Measurements from ENCODE around the gene B4GALNT3.
A peak's percentile ranks its signal among the peaks of the same experiment; 100 is the strongest.
"Not testable (repeated sequence)": the region's sequence is repeated elsewhere in the genome, so short reads cannot be mapped to it uniquely, and the experiment has no call there.

The B4GALNT3 gene

DNA sequence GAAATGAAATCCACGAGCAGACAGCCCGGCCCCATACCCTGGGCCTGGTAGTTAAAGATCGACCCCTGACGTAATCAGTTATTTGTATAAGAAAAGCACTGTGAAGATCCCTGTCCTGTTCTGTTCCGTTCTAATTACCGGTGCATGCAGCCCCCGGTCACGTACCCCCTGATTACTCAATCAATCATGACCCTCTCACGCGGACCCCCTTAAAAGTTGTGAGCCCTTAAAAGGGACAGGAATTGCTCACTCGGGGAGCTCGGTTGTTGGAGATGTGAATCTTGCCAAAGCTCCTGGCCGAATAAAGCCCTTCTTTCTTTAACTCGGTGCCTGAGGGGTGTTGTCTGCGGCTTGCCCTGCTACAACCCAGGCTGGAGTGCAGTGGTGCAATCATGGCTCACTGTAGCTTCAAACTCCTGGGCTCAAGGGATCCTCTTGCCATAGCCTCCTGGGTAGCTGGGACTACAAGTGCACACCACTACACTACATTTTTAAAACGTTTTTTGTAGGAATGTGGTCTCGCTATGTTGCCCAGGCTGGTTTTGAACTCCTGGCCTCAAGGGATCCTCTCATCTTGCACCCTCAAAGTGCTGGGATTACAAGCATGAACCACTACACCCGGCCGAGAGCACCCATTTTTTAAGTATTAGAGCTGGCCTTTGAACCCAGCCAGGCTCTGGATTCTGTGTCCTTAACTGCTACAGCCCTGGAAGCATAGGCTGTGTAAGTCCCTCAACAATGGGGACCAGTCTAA lies 118.4 kb downstream of the B4GALNT3 start:
- DNase-seq, result not testable (repeated sequence)

DNA sequence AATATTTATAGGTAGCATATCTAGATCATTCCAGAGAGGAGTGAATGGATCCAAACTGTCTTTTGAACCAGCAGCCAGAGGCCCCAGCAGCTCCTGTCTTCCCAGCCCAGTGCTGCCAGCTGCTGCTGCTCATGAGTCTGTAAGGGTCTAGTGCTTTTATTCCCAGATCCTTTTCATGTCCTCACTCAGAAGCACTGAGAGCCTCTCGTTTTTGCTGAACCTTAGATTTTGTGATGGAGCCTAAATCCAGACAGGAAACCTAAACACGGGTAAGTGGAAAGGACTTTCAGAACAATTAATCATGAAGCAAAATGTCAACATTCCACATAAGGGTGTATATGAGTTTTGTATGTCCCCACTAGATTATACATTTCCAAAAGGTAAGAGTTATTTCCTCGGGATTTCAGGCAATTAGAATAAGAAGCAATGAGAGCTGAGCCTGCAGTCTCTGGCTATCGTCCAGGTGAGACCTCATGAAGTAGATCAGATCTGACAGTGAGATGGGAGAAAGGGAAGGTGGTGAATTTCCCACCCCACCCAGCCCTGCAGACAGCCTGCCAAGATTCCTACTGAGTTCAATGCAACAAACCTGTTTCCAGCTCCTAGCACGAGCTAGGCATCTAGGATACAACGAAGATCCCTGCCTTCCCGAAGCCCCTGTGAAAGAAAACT lies 119.1 kb downstream of the B4GALNT3 start:
- peak; percentile 39 for DNase-seq

DNA sequence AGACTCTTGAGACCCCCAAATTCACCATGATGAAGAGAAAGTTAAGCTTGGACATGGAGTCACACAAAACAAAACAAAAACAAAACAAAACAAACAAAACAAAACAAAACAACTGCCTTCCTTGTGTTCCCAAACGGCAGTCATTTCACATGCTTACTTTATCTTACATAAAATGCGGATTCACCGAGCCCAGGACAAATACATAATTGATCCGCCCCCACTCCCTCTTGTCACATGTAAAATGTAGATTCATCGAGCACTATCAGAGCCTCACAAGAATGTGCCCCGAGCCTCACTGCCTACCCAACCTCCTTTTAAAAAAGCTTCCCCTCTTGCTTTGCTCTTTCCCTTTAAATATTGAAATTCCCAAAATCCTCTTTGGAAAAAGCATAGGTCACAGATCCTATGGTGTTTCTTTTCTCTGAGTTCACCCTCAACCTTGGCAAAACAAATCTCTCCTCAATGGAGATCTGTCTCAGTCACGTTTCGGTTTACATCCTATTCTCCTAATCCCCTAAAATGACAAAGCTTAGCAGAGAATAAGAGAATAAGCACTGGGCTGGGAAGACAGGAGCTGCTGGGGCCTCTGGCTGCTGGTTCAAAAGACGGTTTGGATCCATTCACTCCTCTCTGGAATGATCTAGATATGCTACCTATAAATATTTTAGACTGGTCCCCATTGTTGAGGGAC lies 119.8 kb downstream of the B4GALNT3 start:
- no peak for DNase-seq

DNA sequence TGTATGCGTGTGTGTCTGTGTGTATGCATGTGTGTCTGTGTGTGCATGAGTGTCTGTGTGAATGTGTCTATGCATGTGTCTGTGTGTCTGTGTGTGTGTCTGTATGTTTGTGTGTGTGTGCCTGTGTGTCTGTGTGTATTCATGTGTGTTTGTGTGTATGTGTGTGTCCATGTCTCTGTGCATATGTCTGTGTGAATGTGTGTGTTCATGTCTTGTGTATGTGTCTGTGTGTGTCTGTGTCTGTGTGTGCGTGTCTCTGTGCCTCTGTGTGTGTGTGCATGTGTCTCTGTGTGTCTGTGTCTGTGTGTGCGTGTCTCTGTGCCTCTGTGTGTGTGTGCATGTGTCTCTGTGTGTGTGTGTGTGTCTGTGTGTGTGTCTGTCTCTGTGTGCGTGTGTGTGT lies 121.1 kb downstream of the B4GALNT3 start:
- DNase-seq, result no peak

DNA sequence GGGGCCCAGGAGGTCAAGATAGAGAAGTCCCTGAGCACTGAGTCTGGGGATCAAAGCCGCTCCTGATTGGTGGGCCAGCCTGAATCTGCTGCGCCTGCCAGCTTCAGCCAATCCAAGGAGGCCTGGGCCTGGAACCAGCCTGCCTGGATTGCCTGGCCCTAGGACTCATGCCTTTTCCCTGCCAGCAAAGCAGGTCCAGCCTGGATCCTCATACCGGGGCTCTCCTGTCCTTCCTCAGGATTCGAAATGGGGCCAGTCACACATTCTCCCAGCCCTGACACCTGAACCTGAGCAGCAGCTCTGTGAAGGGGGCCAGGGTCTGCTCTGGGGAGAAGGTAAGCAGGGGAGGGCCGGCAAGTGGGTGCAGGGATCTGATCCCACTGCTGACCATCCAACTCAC lies 121.6 kb downstream of the B4GALNT3 start:
- DNase-seq, result no peak

DNA sequence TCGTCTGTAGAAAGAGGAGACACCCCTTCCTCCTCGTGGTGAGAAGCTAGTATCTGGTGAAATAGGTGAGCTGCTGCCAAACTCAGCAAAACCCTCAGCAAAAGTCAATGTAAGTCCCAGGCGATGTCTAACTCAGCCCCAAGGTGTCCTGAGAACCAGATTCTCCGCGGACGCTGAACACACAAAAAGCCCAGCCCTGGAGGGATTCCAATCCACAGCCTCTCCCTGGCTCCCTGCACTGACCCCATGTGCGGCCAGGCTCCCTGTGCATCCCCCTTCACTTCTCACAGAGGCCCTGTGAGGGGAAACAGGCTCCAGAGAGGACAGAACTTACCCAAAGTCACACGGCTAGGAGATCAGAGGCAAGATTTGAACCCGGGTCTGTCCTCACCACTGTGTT lies 122.0 kb downstream of the B4GALNT3 start:
- DNase-seq, result no peak

DNA sequence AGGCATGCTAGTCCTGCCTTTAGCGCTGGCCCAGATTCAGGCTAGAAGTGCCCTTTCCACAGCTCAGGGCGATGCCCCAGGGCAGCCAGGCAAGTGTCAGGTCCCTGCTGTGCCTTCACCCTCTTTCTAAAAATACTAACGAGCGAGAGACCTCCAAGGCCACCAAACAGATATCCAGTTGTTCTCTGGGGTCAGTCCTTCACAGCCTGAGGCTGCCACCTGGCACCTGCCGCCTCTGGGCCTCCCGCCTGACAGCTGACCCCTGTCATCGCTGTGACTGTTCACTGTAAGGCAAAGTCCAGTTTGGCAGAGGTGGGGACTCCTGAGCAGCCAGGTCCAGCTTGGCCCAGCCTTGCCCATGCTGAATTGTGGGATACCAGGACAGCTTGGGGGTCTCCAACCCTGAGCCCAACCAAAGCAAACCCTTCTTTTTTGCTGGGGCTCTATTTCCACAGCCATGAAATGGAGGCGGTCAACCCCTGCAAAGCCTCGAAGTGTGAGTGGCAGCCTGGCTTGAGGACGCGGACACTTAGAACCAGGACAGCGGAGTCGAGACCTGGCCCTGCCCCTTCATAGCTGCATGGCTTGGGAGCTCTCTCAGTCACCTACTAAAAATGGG lies 123.6 kb downstream of the B4GALNT3 start:
- DNase-seq, result no peak

DNA sequence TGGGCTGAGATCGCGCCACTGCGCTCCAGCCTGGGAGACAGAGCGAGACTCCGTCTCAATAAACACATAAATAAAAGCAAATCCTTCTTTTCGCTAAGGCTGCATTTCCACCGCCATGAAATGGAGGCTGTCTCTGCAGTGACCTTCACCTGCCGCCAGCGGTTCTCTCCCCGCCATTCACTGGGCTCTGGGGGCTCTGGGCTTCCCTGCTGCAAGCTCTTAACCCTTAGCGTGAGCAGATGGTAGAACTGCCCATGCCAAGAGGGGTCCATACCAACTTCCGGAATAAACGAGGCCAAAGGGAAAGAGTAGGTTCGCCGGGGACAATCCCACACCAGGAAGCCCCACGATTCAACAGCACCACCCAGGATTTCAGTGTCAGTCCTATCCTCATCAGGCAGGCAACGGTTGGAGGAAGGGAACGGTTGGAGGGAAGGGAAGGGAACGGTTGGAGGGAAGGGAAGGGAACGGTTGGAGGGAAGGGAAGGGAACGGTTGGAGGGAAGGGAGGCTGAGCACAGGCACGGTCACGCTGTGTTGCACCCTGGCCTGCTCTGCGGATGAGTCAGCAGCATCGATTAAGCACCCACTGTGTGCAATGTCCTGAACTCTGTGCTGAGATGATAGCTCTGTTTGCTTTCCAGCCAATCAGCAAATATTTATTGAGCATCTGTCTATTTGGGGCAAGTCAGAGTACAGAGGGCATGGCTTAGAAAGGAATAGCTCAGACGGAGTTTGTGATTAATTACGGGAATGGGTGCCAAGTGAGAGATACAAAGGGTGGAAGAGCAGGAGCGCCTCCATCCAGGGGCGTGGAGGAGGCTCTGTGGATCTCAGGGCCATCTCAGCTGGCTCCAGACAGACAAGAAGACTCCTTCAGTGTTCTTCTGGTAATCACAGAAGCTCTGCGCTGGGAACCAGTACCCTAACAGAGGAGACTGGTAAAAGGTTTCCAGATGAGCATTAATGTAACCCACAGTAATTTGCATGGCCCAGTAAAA lies 125.6 kb downstream of the B4GALNT3 start:
- DNase-seq, result no peak

DNA sequence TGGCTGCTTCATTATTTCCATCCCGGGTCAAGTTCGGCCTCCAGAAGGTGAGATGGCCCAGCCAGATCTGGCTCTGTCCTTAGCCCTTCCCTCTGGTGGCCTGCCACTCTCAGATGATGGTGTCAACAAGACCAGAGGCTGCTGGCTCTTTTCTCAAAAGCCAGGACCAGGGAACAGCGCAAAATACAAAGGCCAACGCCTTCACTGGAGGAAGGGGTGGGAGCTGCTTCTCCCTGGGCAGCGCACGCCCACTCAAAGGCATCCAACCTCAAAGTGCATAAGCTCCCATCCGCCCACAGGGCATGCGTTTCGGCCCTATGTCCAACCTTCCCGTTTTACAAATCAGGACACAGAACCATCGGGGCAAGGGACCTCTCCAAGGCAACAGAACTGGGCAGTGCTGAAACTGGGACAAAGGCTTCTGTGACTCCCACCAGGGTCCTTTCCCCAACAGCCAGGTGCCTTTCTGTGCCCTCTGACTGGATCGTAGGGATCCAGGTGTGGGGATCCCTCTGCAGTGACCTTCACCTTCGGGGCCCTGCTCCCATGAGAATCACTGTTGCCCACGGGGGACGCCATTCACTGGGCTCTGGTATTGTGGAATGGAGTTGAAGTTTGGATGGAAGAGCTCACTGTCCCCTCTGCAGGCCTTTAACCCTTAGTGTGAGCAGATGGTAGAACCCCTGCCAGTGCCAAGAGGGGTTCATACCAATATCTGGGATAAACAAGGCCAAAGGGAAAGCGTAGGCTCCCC lies 126.8 kb downstream of the B4GALNT3 start:
- no peak for DNase-seq

DNA sequence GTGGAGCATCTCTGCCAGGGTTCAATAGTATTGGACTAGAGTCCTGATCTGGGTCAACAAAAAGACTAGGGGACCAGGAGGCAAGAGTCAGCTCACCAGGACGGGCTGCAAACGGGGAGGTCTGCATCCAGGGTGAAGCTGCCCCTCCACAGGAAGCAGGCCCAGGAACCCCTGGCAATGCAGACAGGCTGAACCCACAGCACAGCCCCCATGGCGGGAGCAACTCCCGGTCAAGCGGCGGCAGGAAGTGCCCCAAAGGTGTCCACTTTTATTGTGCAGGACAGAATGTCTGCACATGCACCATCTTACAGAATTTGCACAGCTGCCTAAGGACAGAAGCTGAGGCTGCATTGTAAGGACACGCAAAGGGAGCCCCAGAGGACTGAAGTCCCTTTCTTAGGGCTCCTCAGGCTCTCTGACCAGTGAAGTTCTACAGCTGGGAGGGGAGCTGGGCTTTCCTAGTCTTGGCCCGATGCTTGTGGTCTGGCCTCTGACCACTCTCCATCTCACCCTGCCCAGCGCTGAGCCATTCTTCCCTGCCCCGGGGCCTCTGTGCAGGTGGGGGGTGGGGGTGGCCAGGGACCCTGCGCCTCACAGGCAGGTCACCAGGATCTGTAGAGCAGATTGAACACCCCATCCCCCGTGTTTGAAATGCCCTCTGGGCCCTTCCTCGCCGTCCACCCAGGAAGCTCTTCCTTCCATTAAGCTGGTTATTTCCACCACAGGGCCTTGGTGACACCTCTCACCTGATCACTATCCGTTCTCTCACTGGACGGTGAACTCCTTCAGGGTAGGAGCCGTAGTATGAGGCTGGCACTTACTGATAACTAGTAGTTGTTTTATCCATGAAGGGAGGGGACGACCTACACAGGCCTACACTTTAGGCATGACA lies 127.6 kb downstream of the B4GALNT3 start:
- no peak for DNase-seq

DNA sequence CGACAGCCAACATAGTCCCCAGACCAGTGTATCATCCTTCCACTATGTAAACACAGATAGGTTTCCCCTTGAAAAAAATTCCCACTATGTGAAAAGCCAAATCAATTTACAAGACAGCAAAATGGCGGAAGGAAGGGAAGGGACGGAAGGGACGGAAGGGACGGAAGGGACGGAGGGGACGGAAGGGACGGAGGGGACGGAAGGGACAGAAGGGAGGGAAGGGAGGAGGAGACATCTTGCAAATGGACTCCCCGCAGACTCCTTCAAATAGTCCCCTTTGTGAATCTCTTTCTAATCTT lies 128.2 kb downstream of the B4GALNT3 start:
- no peak for DNase-seq

DNA sequence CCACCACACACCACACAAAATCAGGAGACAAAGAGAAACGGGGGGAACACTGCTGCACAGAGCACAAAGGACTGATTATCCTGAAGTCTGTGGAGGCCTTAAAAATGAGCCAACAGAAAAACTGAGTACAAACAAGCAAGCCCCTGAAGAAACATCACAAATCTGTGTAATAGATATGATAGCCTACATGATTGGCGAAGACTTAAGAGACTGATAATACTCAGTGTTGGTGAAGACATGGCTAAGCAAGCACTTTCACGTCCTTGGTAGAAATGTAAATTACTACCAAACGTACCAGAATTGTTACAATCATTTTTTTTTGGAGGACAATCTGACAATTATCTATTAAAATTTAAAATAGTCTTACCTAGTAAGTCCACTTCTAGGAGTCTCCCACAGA lies 128.9 kb downstream of the B4GALNT3 start:
- no peak for DNase-seq

DNA sequence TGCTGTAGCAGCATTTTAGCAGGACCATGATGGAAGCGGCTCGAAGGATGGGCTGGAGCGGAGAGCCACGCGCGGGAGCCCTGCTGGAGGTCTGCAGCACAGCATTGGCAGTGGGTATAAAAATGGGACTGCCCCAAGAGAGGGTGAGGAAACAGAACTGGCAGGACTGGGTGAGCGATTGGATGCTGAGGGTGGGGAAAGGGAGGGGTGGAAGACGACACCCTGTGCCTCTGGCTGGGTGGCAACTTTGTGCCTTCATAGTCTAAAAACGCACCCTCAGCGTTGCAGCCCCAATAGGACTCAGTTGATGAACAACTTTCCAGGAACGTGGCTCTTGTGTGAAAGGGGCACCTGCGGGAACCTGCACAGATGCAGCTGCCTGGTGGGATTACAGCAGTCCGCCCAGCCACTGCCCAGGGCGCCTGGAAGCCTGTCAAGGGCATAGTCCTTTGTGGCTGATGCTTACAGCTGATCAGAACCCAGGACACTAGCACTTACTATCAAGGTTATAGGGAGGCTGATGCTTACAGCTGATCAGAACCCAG lies 130.5 kb downstream of the B4GALNT3 start:
- DNase-seq, result no peak

DNA sequence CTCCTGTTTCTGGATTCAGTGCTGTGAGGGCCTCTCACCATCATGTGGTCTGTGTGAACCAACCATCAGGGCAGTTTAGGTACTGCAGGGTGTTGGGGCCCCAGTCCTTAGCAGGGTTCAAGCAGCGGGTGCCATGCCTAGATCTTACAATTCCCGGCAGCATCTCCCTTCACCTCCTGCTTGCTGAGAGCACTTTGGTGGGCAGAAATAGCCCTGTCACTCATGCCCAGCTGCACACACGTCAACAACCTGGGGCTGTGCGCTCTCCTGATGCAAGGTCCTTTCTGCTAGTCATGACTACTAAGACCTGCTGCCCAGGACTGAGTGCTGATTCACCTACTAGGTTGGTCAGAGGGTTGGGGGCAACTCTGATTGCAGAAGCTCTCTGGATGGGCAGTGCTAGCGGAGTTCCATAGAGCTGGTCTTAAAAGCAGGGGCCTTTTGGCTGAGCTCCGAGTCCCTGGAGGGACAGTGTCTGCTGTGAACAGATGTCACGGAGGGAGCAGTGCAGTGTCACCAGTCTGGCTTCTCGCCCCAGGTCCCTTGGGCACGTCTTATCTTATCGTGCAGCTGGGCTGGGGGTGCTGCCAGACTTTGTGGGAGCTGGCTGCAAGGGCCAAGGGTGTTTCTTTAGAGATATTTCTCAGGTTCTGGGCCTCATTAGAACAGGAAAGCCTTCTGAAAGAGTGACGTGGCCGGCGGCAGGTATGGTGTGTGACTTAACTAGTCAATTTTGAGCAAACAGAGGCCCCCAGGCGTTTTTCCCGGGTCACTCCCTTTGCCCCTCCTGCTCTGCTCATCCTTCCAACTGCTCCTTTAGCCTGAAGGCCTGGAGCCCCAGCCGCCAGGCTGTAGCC lies 131.7 kb downstream of the B4GALNT3 start:
- DNase-seq, result peak; percentile 71

DNA sequence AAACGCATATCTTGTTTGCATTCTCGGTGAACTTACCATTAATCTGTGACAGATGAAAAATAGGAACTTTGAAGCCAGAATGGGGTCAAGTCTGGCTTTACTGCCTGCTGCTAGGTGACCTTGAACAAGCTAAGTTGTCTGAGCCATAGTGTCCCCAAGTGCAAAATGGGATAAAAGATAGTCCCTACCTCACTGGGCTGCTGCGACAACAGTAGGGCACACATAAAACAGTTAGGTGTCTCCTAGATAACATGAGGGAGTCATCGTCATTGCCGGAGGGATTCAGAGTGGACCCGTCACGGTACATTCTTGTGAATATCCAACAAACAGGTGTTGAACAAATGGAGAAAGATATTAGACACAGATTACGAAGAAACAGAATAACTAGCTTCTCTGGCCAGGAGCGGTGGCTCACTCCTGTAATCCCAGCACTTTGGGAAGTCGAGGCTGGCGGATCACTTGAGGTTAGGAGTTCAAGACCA lies 132.3 kb downstream of the B4GALNT3 start:
- DNase-seq, result no peak

DNA sequence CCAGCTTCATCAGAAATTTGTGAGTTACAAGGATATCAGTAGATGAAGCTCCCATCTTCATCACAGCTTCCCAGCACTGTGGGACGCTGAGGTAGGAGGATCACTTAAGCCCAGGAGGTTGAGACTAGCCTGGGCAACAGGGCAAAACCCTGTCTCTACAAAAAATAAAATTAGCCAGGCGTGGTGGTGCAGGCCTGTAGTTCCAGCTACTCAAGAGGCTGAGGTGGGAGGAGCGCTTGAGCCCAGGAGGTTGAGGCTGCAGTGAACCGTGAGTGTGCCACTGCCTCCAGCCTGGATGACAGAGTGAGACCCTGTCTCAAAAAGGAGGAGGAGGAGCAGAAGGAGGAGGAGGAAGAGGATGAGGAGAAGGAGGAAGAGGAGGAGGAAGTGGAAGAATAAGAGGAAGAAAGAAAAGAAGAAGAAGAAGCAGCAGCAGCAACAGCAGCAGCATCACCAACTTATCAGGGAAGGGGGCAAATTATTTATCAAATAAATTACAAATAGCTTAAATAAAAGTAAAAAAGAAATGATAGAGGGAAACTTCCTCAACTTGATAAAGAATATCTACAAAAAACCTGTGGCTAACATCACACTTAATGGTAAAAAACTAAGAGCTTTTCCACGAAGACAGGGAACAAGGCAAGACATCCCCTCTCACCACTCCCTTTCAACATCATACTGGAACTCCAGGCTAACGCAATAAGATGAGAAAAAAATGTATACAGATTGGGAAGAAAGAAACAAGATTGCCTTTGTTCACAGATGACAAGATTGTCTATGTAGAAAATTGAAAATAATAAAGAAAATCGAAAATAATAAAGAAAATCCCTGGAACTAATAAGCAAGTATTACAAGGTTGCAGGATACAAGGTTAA lies 133.9 kb downstream of the B4GALNT3 start:
- DNase-seq, result no peak

DNA sequence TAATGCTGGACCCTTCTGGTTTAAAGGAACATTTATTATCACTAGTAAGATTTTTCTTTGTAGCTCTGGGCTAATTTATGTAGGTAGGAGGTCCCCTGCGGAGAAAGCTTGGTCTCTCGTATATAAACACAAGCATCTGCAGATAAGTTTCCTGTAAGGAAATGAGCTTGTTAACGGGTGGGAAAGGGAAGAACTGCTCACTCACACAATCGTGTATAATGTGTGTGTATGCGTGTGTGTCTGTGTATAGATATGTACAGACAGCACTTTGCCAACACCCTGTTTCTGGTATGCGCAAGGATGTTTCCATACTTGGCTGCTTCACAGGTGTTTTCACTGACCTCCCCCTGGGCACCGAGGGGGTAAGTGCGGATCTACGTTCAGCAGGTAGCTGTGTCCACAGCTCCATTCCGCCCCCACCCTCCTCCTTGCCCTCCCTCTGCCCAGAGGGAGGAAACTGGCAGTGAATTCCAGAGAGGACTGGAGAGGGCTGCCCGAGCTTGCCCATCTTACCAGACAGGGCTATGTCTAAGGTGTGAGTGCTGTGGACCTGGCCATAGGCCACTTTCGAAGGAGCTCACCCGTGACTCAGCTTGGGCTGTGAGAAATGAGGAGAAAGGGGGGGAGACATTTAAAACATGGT lies 138.3 kb downstream of the B4GALNT3 start:
- no peak for DNase-seq

DNA sequence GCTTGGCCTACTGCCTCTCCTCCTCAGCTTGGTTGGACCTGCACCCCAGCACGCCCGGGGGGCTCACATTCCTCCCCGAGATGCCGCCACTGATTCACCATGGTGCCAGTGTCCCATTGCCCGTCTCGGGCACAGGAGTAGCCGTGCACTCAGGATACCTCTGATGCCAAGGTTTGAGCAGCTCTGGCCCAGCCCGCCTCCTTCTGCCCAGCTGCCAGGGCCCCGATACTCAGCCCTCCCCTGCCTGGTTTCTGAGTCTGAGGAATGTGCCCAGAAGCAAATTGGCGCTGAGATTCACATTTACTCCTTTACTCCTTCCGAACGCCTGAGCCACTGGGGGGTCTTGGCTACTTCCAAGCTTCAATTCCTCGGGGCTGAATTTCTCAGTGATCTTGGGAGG lies 140.0 kb downstream of the B4GALNT3 start:
- DNase-seq, result no peak
